ENCODE data around the gene ATP11C. TPM values are rescaled to one million over a fixed set of nuclear protein-coding genes. Genes with fewer than 3 reads are reported as not detected.

ATP11C gene
- polyA plus RNA-seq, 3 donors: 1.6 to 6.7 (median 2.5) TPM

DNA sequence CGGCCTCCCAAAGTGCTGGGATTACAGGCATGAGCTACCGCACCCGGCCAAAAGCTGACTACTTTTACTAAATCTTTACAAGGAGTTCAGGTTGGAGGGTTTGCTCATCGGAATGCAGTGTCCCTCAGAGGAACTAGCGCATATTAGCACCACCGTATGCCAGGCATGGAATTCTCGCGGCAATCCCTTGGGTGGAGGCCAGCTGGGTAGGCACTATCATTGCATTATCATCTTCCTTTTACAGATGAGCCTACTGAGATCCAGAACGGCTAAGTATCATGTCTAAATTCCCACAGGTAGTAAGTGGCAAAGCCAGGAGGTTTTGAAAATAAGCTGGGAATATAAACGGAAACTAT lies 38.5 kb upstream of the ATP11C start:
- no peaks in the 10 kb centered on the region for H3K36me3 Mint-ChIP-seq
- peak overlapping the region in 1 of 2 donors; percentile 15 for H3K4me3 Mint-ChIP-seq
- Histone ChIP-seq H3K36me3 (replicated peaks in 1 of 2; ENCODE audit: control insufficient read depth in 1 of 2, insufficient read depth in 2 of 2, low read length in 2 of 2) (no peaks in the 10 kb centered on the region), H3K27me3 (ENCODE audit: control insufficient read depth in 2 of 2, insufficient read depth in 2 of 2, low read length in 2 of 2) (peaks cover 7 to 8% of the 10 kb centered on the region in 2 donors), H3K4me1 (ENCODE audit: control insufficient read depth in 1 of 2, insufficient read depth in 2 of 2, low read length in 2 of 2) (no peaks in the 10 kb centered on the region), H3K27ac (ENCODE audit: low read depth in 1 of 2, low read length in 2 of 2) (no peak overlapping the region), H3K79me2 (ENCODE audit: insufficient read depth, low read length) (no peaks in the 10 kb centered on the region), H3K9me3 (replicated peaks in 1 of 2; ENCODE audit: control insufficient read depth in 1 of 2, insufficient read depth in 1 of 2, low read length in 2 of 2) (no peaks in the 10 kb centered on the region), H3K4me2 (replicated peaks; ENCODE audit: extremely low read depth, low read length, poor library complexity, severe bottlenecking) (no peak overlapping the region), H3K4me3 (replicated peaks in 1 of 3; ENCODE audit: low read depth in 2 of 3, low read length in 3 of 3) (no peak overlapping the region), H2AFZ (ENCODE audit: insufficient read depth, low read depth, low read length, poor library complexity, severe bottlenecking) (no peak overlapping the region), H3K9ac (ENCODE audit: insufficient read depth, low read length, poor library complexity, severe bottlenecking) (no peak overlapping the region), H4K20me1 (ENCODE audit: insufficient read depth, low read length) (no peaks in the 10 kb centered on the region)
- TF ChIP-seq, protein P1, sequence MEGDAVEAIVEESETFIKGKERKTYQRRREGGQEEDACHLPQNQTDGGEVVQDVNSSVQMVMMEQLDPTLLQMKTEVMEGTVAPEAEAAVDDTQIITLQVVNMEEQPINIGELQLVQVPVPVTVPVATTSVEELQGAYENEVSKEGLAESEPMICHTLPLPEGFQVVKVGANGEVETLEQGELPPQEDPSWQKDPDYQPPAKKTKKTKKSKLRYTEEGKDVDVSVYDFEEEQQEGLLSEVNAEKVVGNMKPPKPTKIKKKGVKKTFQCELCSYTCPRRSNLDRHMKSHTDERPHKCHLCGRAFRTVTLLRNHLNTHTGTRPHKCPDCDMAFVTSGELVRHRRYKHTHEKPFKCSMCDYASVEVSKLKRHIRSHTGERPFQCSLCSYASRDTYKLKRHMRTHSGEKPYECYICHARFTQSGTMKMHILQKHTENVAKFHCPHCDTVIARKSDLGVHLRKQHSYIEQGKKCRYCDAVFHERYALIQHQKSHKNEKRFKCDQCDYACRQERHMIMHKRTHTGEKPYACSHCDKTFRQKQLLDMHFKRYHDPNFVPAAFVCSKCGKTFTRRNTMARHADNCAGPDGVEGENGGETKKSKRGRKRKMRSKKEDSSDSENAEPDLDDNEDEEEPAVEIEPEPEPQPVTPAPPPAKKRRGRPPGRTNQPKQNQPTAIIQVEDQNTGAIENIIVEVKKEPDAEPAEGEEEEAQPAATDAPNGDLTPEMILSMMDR (IDR thresholded peaks at IDR 0.05): no peak
- no peaks in the 10 kb centered on the region for H3K4me1 Mint-ChIP-seq
- H3K27me3 Mint-ChIP-seq (ENCODE audit: low read depth in 3 of 3): peaks cover 11 to 24% (median 24%) of the 10 kb centered on the region in 3 donors
- intact Hi-C loops (cut with micrococcal nuclease): no loop called here
- peaks cover 0 to 7% (median 0%) of the 10 kb centered on the region in 7 donors for H3K9me3 Mint-ChIP-seq
- peak overlapping the region in 1 of 7 donors; percentile 36 for H3K27ac Mint-ChIP-seq
- 37% methylated on average over 5 of the region's 10 CpGs for WGBS (ENCODE audit: insufficient coverage)
- no peak for DNase-seq

DNA sequence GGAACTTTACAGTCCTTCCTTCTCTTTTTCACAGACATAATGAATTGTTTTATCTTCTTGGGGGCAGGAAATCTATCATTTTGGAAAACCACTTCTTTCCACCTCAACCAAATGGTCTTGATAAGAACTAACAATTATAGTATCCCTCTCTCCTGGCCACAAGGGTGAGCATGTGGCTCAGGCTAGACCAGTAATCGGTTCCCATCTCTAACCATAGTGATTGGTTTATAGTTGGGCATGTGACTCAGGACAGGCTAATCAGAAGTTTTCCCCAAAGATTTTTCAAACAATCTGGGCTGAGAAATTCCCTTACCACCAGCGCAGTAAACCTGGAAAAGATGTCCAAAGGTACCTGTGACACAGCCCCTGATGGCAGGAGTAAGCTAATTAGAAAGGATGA lies 36.4 kb upstream of the ATP11C start:
- H3K27ac Mint-ChIP-seq: no peak overlapping the region
- H3K27ac ChIP-seq (ENCODE audit: low read depth in 1 of 2, low read length in 2 of 2): no peak overlapping the region
- H3K9me3 Mint-ChIP-seq: peaks cover 0 to 4% (median 0%) of the 10 kb centered on the region in 7 donors
- no peaks in the 10 kb centered on the region for H4K20me1 ChIP-seq (ENCODE audit: insufficient read depth, low read length)
- intact Hi-C loops (cut with micrococcal nuclease): no loop called here
- no peak for DNase-seq
- H3K4me2 ChIP-seq (replicated peaks; ENCODE audit: extremely low read depth, low read length, poor library complexity, severe bottlenecking): no peak overlapping the region
- H3K4me3 ChIP-seq (replicated peaks in 1 of 3; ENCODE audit: low read depth in 2 of 3, low read length in 3 of 3): no peak overlapping the region
- no peaks in the 10 kb centered on the region for H3K36me3 ChIP-seq (replicated peaks in 1 of 2; ENCODE audit: control insufficient read depth in 1 of 2, insufficient read depth in 2 of 2, low read length in 2 of 2)
- no peak overlapping the region for H3K9ac ChIP-seq (ENCODE audit: insufficient read depth, low read length, poor library complexity, severe bottlenecking)
- peaks cover 9 to 26% (median 24%) of the 10 kb centered on the region in 3 donors for H3K27me3 Mint-ChIP-seq (ENCODE audit: low read depth in 3 of 3)
- no peak overlapping the region for H2AFZ ChIP-seq (ENCODE audit: insufficient read depth, low read depth, low read length, poor library complexity, severe bottlenecking)
- no peak overlapping the region for H3K4me3 Mint-ChIP-seq
- H3K4me1 Mint-ChIP-seq: no peaks in the 10 kb centered on the region
- H3K79me2 ChIP-seq (ENCODE audit: insufficient read depth, low read length): no peaks in the 10 kb centered on the region
- H3K36me3 Mint-ChIP-seq: no peaks in the 10 kb centered on the region
- peaks cover 7 to 8% of the 10 kb centered on the region in 2 donors for H3K27me3 ChIP-seq (ENCODE audit: control insufficient read depth in 2 of 2, insufficient read depth in 2 of 2, low read length in 2 of 2)
- H3K9me3 ChIP-seq (replicated peaks in 1 of 2; ENCODE audit: control insufficient read depth in 1 of 2, insufficient read depth in 1 of 2, low read length in 2 of 2): no peaks in the 10 kb centered on the region
- WGBS (ENCODE audit: insufficient coverage): no CpG with 5 or more reads among the region's 2 CpGs
- TF ChIP-seq, protein P1 (IDR thresholded peaks at IDR 0.05): no peak
- H3K4me1 ChIP-seq (ENCODE audit: control insufficient read depth in 1 of 2, insufficient read depth in 2 of 2, low read length in 2 of 2): no peaks in the 10 kb centered on the region
